Spleen (tissue), 7 donors: ENCODE measurements around the gene PLA2G4A.

ENCODE experiments used
- POLR2A ChIP-seq, 3 donors: fragments of 450-650 bp; IDR thresholded peaks; one replicate each; pipeline ENCODE4 v1.5.1; 2017; ENCODE audit warnings: antibody characterized with exemption in 3 of 3, mild to moderate bottlenecking in 1 of 3
- POLR2AphosphoS5 ChIP-seq, 3 donors: sonication (generic); formaldehyde crosslinking; IDR thresholded peaks; one replicate each; pipeline ENCODE4 v1.5.1; 2017; ENCODE audit warnings: antibody characterized with exemption in 3 of 3
- TF ChIP-seq, protein P1 (sequence below), 11 experiments: fragments of 200-600 bp in 7 of 11; fragments of 450-650 bp in 4 of 11; sonication (generic) in 4 of 11; IDR thresholded peaks in 8 of 11; conservative IDR thresholded peaks in 3 of 11; 1 replicate in 7 of 11; 2 replicates in 4 of 11; pipeline versions ENCODE4 v1.4.0 to v1.8.0; 2016 to 2021; ENCODE audit warnings: antibody characterized with exemption in 11 of 11, inconsistent platforms in 4 of 11, mild to moderate bottlenecking in 1 of 11
- donor health status: DM: no; HTN: no; CAD: no; lungs with moderate emphysema.
- donor health status: DM: no; HTN: no; CAD: no.
- donor health status: DM: no; HTN: no; CAD: no.

DNA sequence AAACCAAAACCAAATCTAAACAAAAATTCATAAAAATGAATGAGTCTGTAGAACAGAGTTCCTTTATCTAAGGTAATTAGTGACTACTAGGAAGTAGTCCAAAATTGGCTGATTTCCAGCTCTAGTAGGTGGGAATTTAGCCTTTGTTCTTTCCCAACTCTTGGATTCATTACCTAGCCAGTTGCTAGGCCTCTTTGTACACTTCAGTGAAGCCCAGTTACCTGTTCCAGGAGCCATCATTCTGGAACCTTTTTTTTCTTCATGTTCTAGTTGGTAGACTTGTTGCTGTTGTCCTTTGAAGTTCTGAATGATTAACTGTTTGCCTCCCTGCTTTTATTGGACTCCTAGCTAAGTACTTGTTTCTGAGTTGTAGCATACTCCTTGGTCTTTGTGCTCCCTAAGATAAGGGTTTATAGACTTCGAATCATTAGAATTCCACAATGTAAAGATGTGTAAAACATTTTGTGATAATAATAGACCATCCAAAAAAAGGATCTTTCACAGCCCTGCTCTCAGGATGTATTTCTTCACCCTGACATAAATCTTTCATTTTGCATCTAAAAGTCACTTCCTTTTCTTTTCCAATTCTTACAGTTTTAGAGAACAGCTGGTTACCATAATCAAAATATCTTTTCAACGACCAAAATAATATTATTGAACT, 9.8 kb downstream of the PLA2G4A start:
- TF ChIP-seq, protein P1, sequence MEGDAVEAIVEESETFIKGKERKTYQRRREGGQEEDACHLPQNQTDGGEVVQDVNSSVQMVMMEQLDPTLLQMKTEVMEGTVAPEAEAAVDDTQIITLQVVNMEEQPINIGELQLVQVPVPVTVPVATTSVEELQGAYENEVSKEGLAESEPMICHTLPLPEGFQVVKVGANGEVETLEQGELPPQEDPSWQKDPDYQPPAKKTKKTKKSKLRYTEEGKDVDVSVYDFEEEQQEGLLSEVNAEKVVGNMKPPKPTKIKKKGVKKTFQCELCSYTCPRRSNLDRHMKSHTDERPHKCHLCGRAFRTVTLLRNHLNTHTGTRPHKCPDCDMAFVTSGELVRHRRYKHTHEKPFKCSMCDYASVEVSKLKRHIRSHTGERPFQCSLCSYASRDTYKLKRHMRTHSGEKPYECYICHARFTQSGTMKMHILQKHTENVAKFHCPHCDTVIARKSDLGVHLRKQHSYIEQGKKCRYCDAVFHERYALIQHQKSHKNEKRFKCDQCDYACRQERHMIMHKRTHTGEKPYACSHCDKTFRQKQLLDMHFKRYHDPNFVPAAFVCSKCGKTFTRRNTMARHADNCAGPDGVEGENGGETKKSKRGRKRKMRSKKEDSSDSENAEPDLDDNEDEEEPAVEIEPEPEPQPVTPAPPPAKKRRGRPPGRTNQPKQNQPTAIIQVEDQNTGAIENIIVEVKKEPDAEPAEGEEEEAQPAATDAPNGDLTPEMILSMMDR (IDR thresholded peaks at IDR 0.05 in 8 of 11, conservative IDR thresholded peaks at IDR 0.05 in 3 of 11), result no peak
- TF ChIP-seq POLR2A (IDR thresholded peaks at IDR 0.05) (no peak), POLR2AphosphoS5 (IDR thresholded peaks at IDR 0.05) (no peak)
